HFF-Myc (cell line): ENCODE results near the gene KCP.

Experiments used
- DNase-seq: peaks from one replicate; pipeline ENCODE4 v3.0.0-alpha.2; 2011; ENCODE audit warnings: low read depth; ENCODE audit errors: extremely low read depth
- H3K4me3 ChIP-seq: replicated peaks from 2 replicates; pipeline ENCODE4 v1.5.1; 2011; ENCODE audit warnings: low read depth, mild to moderate bottlenecking, control low read depth, low read length
- CTCF ChIP-seq: IDR thresholded peaks from 2 replicates; pipeline ENCODE4 v1.5.1; 2012; ENCODE audit warnings: mild to moderate bottlenecking, low read depth, low read length, control low read depth; ENCODE audit errors: missing control alignments

The KCP gene

GRCh38 chr7:128845987-128846386, 64.5 kb downstream of the KCP start:
- no peak for DNase-seq
- no peak overlapping the region for H3K4me3 ChIP-seq
- no peak for TF ChIP-seq CTCF

- no peak for TF ChIP-seq CTCF
- H3K4me3 ChIP-seq = no peak overlapping the region
- no peak for DNase-seq
Observed at GRCh38 chr7:128845475-128845874, 65.0 kb downstream of the KCP start.

GRCh38 chr7:128844777-128845311, 65.7 kb downstream of the KCP start:
- DNase-seq = no peak
- no peak for TF ChIP-seq CTCF
- no peak overlapping the region for H3K4me3 ChIP-seq

- no peak overlapping the region for H3K4me3 ChIP-seq
- TF ChIP-seq CTCF = no peak
- DNase-seq = no peak
Observed at GRCh38 chr7:128843938-128844621, 66.4 kb downstream of the KCP start.

- no peak for TF ChIP-seq CTCF
- no peak for DNase-seq
Observed at GRCh38 chr7:128842674-128843641, 67.6 kb downstream of the KCP start.

GRCh38 chr7:128841921-128842673, 68.4 kb downstream of the KCP start:
- DNase-seq = no peak
- no peak overlapping the region for H3K4me3 ChIP-seq
- TF ChIP-seq CTCF = peak; percentile 69

More at GRCh38 chr7:128842674-128843641, 67.6 kb downstream of the KCP start:
- H3K4me3 ChIP-seq = no peak overlapping the region
